ENCODE measurements around the gene POU2F3. TPM values are rescaled to one million over a fixed set of nuclear protein-coding genes. Genes with fewer than 3 reads are reported as not detected.

POU2F3 gene
- total and polyA plus RNA-seq, 9 donors = 0.10 to 3.1 (median 0.55) TPM

DNA sequence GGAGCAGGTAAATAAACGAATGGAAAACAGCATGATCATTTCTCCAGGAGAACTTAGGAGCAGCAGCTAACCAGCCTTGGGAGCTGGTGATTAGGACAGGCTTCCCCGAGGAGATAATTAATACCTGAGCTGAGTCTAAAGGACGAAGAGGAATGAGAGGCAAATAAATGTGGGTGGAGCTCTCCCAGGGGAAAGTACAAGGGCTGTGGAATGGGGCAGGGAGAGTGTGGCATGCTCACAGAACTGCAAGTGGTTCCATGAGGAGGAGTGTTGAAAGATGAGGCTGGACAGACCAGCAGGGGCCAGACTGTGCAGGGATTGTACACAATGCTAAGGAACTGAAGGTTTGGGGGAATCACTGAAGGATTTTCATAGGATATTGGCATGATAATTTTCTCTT lies 70.9 kb downstream of the POU2F3 start:
- Histone ChIP-seq H3K27ac (ENCODE audit: low read length) (no peak overlapping the region), H3K4me1 (ENCODE audit: control insufficient read depth, insufficient read depth, low read length) (peaks cover 4% of the 10 kb centered on the region), H3K36me3 (ENCODE audit: control insufficient read depth, insufficient read depth, low read length) (no peaks in the 10 kb centered on the region), H3K4me3 (ENCODE audit: low read length) (no peak overlapping the region), H3K9me3 (replicated peaks; ENCODE audit: control insufficient read depth, low read depth, low read length) (no peaks in the 10 kb centered on the region), H3K27me3 (ENCODE audit: control insufficient read depth, insufficient read depth, low read length) (peaks cover 8% of the 10 kb centered on the region)
- 58% methylated on average over 3 of the region's 3 CpGs for WGBS (ENCODE audit: insufficient coverage)
- DNase-seq = no peak

DNA sequence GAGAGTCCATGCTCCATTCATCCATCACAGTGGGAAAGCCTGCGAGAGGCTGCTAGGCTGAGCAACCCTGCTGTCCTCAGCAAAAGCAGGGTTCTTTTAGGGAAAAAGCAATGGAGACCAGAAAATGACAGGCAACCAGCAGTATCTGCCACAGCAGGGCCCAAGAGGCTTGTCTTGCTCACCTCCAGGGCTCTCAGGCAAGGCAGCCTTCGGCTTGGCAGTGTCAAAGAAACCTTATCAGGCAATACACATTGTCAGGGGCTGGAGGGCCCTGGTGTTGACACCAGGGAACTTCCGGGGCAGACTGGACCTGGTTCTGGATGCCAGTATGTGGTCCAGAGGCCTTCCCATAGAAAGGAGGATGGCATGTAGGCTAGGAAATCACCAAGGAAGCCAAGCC lies 74.9 kb downstream of the POU2F3 start:
- 55% methylated on average over 3 of the region's 3 CpGs for WGBS (ENCODE audit: insufficient coverage)
- Histone ChIP-seq H3K27me3 (ENCODE audit: control insufficient read depth, insufficient read depth, low read length) (peaks cover 6% of the 10 kb centered on the region), H3K4me1 (ENCODE audit: control insufficient read depth, insufficient read depth, low read length) (peaks cover 20% of the 10 kb centered on the region), H3K9me3 (replicated peaks; ENCODE audit: control insufficient read depth, low read depth, low read length) (no peaks in the 10 kb centered on the region), H3K4me3 (ENCODE audit: low read length) (no peak overlapping the region), H3K36me3 (ENCODE audit: control insufficient read depth, insufficient read depth, low read length) (no peaks in the 10 kb centered on the region), H3K27ac (ENCODE audit: low read length) (no peak overlapping the region)
- no peak for DNase-seq

DNA sequence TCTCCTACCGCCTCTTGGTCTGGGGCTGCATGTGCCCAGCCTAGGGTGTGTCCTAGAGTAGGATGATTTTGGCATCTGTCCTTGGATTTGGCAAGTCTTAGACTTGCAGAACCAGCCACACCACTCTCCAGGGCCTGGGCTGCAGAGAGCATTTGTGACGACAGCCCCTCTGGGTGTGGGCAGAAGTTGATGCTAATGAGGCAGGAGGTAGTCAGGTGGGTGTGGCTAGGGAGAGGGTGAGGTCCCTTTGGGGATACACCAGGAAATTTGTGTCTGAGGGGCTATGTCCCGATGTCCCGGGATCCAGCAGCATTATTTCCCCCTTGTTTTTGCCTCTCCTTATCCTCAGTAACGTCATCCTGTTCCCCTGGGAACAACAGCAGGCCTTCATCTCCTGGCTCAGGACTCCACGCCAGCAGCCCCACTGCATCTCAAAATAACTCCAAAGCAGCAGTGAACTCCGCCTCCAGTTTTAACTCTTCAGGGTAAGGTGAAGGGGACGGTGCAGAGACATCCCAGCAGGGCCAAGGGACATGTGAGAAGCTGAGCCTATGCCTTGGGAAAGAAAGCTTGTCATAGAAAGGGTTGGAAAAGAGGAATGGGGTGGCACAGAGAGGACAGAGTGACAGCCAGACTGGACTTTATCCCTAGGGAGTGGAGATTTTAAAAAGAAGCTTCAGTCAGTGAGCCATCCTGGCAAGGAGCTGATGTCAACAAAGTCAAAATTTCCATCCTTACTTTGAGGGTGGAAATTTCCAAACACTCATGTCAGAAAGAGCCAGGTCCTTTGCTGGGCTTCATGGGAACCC lies 77.1 kb downstream of the POU2F3 start:
- no peaks in the 10 kb centered on the region for H3K9me3 ChIP-seq (replicated peaks; ENCODE audit: control insufficient read depth, low read depth, low read length)
- no peak overlapping the region for H3K27ac ChIP-seq (ENCODE audit: low read length)
- H3K4me1 ChIP-seq (ENCODE audit: control insufficient read depth, insufficient read depth, low read length) = peaks cover 20% of the 10 kb centered on the region
- no peak overlapping the region for H3K4me3 ChIP-seq (ENCODE audit: low read length)
- H3K36me3 ChIP-seq (ENCODE audit: control insufficient read depth, insufficient read depth, low read length) = no peaks in the 10 kb centered on the region
- 7% methylated on average over 3 of the region's 8 CpGs for WGBS (ENCODE audit: insufficient coverage)
- H3K27me3 ChIP-seq (ENCODE audit: control insufficient read depth, insufficient read depth, low read length) = no peaks in the 10 kb centered on the region
- peak; percentile 82 for DNase-seq

GRCh38 chr11:120317689-120318480 lies 77.9 kb downstream of the POU2F3 start:
- Histone ChIP-seq H3K36me3 (ENCODE audit: control insufficient read depth, insufficient read depth, low read length) (no peaks in the 10 kb centered on the region), H3K9me3 (replicated peaks; ENCODE audit: control insufficient read depth, low read depth, low read length) (no peaks in the 10 kb centered on the region), H3K27me3 (ENCODE audit: control insufficient read depth, insufficient read depth, low read length) (no peaks in the 10 kb centered on the region), H3K4me1 (ENCODE audit: control insufficient read depth, insufficient read depth, low read length) (peaks cover 20% of the 10 kb centered on the region), H3K27ac (ENCODE audit: low read length) (no peak overlapping the region), H3K4me3 (ENCODE audit: low read length) (no peak overlapping the region)
- WGBS (ENCODE audit: insufficient coverage) = 80% methylated on average over 2 of the region's 10 CpGs
- DNase-seq = no peak

DNA sequence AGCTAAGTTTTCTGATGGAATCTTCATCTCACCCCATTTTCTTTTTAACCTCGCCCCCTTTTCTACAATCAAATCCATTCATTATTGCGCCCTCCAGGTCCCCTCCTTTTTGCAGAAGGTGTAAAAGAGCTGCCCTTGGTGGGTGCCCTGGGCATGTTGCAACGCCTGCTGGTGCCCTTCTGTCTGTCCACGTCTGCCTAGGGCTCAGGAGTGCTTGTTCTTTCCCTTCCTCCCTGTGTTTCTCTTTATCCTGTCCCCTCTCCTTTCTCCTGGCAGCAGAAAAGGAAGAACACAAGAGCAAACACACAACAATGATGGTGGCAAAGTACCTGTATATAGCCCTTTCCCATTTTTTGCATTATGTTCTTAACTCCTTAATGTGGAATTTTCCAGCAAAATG lies 79.0 kb downstream of the POU2F3 start:
- H3K9me3 ChIP-seq (replicated peaks; ENCODE audit: control insufficient read depth, low read depth, low read length) = no peaks in the 10 kb centered on the region
- WGBS (ENCODE audit: insufficient coverage) = 100% methylated on average over 2 of the region's 4 CpGs

DNA sequence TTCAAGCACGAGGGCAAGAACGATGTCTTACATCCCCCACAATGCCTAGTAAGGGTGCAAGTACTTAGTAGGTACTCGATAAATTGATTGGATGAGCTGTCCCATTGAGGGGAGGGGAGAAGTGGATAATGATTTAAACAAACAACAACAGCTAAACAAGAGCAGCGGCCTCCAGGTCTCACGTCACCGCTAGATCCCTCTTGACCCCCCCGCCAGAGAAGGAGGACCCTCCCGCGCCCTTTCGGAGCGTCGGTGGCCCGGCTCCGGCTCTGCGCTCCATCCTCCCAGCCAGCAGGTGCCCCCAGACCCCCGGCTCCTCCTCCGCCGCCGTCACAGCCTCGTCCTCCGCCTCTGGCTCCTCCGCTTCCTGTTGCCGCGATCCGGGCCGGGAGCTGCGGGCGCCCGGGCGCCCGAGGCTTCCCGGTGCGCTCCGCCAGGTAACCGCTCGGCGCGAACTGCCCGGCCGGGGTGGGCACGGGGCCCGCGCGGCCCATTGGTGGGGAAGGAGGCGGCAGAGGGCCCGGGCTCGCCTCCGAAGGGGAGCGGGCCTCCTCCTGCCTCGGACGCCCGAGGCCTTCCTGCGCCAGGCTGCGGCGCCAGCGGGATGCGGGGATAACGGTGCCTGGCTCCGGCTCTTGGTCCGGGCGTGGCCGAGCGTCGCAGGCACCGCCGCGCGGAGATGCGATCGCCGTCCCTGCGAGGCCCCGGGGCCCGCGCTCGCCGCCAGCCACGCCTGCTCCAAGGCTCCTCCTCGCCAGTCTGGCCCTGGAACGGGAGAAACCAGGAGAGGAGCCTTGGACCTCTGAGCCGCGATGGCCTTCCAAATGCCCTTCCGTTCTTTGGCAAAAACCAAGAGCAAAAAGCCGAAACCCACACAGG lies 85.2 kb downstream of the POU2F3 start, which contains the start of gene TLCD5:
TSS of gene TLCD5 (plus strand) at position 368 of the 879 bp plus-strand sequence. CDS start 2,143 bp downstream, outside the sequence.
- WGBS (ENCODE audit: insufficient coverage) = under 1% methylated on average over 79 of the region's 84 CpGs
- H3K36me3 ChIP-seq (ENCODE audit: control insufficient read depth, insufficient read depth, low read length) = peaks cover 6% of the 10 kb centered on the region
- peaks cover 15% of the 10 kb centered on the region for H3K4me1 ChIP-seq (ENCODE audit: control insufficient read depth, insufficient read depth, low read length)
- peak within 1 kb of the TSS; percentile 57 for H3K4me3 ChIP-seq (ENCODE audit: low read length)
- H3K27me3 ChIP-seq (ENCODE audit: control insufficient read depth, insufficient read depth, low read length) = no peaks in the 10 kb centered on the region
- H3K9me3 ChIP-seq (replicated peaks; ENCODE audit: control insufficient read depth, low read depth, low read length) = no peaks in the 10 kb centered on the region
- H3K27ac ChIP-seq (ENCODE audit: low read length) = peak within 1 kb of the TSS; percentile 86
- peak; percentile 87 for DNase-seq

More for the DNA sequence above, 79.0 kb downstream of the POU2F3 start:
- no peak for DNase-seq
- Histone ChIP-seq H3K4me3 (ENCODE audit: low read length) (no peak overlapping the region), H3K27me3 (ENCODE audit: control insufficient read depth, insufficient read depth, low read length) (no peaks in the 10 kb centered on the region), H3K36me3 (ENCODE audit: control insufficient read depth, insufficient read depth, low read length) (no peaks in the 10 kb centered on the region), H3K4me1 (ENCODE audit: control insufficient read depth, insufficient read depth, low read length) (peaks cover 19% of the 10 kb centered on the region), H3K27ac (ENCODE audit: low read length) (no peak overlapping the region)

DNA sequence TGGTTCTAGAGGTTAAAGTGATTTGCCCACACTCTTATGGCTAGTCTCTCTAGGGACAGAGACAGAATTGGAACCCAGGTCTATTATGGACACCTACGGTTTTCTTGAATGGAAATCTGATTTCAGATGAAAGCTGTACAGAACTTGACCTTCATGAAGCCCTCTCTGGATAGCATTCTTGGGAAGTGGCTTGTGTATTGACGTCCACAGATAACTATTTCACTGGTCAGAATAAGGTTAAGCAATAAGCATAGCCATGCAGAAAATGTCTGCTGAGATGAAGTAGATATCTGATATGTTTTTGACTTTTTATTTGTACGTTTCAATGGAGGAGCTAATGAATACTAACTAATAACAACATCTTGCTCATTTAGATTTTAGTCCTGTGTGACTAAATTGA lies 86.3 kb downstream of the POU2F3 start:
- Histone ChIP-seq H3K9me3 (replicated peaks; ENCODE audit: control insufficient read depth, low read depth, low read length) (no peaks in the 10 kb centered on the region), H3K4me1 (ENCODE audit: control insufficient read depth, insufficient read depth, low read length) (peaks cover 18% of the 10 kb centered on the region), H3K36me3 (ENCODE audit: control insufficient read depth, insufficient read depth, low read length) (peaks cover 9% of the 10 kb centered on the region), H3K27ac (ENCODE audit: low read length) (peak overlapping the region; percentile 86), H3K4me3 (ENCODE audit: low read length) (no peak overlapping the region), H3K27me3 (ENCODE audit: control insufficient read depth, insufficient read depth, low read length) (no peaks in the 10 kb centered on the region)
- DNase-seq = no peak
- WGBS (ENCODE audit: insufficient coverage) = 25% methylated on average over 2 of the region's 3 CpGs

GRCh38 chr11:120326845-120327281 lies 86.9 kb downstream of the POU2F3 start:
- no peak overlapping the region for H3K27ac ChIP-seq (ENCODE audit: low read length)
- H3K27me3 ChIP-seq (ENCODE audit: control insufficient read depth, insufficient read depth, low read length) = no peaks in the 10 kb centered on the region
- H3K9me3 ChIP-seq (replicated peaks; ENCODE audit: control insufficient read depth, low read depth, low read length) = no peaks in the 10 kb centered on the region
- peaks cover 21% of the 10 kb centered on the region for H3K4me1 ChIP-seq (ENCODE audit: control insufficient read depth, insufficient read depth, low read length)
- peaks cover 9% of the 10 kb centered on the region for H3K36me3 ChIP-seq (ENCODE audit: control insufficient read depth, insufficient read depth, low read length)
- no peak for DNase-seq
- no peak overlapping the region for H3K4me3 ChIP-seq (ENCODE audit: low read length)
- WGBS (ENCODE audit: insufficient coverage) = no CpG with 5 or more reads among the region's 4 CpGs

GRCh38 chr11:120327311-120327710 lies 87.4 kb downstream of the POU2F3 start:
- DNase-seq = no peak
- 100% methylated on average over 1 of the region's 4 CpGs for WGBS (ENCODE audit: insufficient coverage)
- Histone ChIP-seq H3K27ac (ENCODE audit: low read length) (no peak overlapping the region), H3K4me3 (ENCODE audit: low read length) (no peak overlapping the region), H3K4me1 (ENCODE audit: control insufficient read depth, insufficient read depth, low read length) (peaks cover 21% of the 10 kb centered on the region), H3K9me3 (replicated peaks; ENCODE audit: control insufficient read depth, low read depth, low read length) (no peaks in the 10 kb centered on the region), H3K27me3 (ENCODE audit: control insufficient read depth, insufficient read depth, low read length) (no peaks in the 10 kb centered on the region), H3K36me3 (ENCODE audit: control insufficient read depth, insufficient read depth, low read length) (peaks cover 9% of the 10 kb centered on the region)
